Measurements from ENCODE around the gene FFAR3.
"Not testable (repeated sequence)": the region's sequence is repeated elsewhere in the genome, so short reads cannot be mapped to it uniquely, and the experiment has no call there.

Gene FFAR3

DNA sequence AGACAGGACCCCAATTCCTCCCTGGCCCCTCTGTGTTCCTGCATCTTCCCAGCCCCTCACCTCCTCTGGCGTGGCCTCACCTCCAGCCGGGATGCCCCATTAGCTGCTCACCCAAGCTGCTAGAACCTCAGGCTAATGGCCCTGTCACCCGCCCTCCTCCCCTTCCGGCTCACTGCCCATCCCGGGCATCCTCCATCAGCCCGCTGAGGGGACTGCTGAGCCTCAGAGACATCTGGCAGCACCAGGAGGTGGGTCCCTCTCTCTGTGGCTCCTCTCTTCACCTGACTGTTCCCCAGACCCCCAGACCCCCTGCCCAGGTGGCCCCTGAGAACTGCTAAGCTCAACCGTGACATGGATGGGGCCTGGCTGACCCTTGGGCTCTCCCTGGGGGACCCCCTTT is 7.7 kb upstream of the FFAR3 start:
- no peak for DNase-seq (ENCODE audit: low read depth, low spot score)

DNA sequence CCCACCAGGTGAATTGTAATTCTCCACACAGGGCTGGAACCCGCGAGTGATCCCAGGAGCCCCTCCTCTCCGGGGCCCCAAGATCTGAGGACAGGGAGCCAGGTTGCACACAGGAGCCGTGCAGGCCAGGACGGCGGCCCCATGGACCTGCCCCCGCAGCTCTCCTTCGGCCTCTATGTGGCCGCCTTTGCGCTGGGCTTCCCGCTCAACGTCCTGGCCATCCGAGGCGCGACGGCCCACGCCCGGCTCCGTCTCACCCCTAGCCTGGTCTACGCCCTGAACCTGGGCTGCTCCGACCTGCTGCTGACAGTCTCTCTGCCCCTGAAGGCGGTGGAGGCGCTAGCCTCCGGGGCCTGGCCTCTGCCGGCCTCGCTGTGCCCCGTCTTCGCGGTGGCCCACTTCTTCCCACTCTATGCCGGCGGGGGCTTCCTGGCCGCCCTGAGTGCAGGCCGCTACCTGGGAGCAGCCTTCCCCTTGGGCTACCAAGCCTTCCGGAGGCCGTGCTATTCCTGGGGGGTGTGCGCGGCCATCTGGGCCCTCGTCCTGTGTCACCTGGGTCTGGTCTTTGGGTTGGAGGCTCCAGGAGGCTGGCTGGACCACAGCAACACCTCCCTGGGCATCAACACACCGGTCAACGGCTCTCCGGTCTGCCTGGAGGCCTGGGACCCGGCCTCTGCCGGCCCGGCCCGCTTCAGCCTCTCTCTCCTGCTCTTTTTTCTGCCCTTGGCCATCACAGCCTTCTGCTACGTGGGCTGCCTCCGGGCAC is 6.7 kb upstream of the FFAR3 start:
- no peak for DNase-seq (ENCODE audit: low read depth, low spot score)

DNA sequence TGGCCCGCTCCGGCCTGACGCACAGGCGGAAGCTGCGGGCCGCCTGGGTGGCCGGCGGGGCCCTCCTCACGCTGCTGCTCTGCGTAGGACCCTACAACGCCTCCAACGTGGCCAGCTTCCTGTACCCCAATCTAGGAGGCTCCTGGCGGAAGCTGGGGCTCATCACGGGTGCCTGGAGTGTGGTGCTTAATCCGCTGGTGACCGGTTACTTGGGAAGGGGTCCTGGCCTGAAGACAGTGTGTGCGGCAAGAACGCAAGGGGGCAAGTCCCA is 6.1 kb upstream of the FFAR3 start:
- no peak for DNase-seq (ENCODE audit: low read depth, low spot score)

DNA sequence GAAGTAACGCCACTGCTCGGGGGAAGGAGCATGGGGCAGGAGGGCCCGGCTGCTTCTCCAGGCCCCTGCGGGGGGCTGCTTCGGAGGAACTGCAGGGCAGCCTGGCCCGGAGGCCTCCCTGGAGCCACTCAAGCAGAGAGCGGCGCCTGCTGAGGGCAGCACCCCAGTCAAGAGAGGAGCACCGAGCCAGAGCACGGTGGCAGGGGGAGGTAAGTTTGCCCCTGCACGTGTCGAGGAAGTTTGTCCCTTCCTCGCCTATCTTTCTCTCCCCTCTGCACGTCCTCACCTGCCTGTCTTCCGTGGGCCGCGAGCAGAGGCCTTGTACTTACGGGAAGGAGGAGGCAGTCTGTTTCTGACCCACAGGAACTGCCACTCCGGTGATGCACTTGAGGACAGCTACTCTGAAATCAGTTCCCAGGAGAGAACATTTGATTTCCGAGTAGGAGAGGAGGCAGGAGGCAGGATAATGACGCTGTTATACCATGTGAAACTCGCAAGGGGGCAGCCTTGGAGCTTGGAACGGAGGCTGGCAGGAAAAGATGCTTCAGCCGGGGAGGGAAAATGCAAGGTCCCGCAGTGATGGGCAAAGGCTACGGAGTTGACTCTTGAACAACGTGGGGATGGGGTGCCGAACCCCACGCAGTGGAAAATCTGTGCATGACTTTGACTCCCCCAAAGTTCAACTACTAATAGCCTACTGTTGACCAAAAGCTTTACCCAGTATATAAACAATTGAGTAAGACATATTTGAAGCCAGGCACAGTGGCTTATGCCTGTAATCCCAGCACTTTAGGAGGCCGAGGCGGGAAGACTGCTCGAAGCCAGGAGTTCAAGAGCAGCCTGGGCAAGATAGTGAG is 5.6 kb upstream of the FFAR3 start:
- DNase-seq (ENCODE audit: low read depth, low spot score) = peak; percentile 81

DNA sequence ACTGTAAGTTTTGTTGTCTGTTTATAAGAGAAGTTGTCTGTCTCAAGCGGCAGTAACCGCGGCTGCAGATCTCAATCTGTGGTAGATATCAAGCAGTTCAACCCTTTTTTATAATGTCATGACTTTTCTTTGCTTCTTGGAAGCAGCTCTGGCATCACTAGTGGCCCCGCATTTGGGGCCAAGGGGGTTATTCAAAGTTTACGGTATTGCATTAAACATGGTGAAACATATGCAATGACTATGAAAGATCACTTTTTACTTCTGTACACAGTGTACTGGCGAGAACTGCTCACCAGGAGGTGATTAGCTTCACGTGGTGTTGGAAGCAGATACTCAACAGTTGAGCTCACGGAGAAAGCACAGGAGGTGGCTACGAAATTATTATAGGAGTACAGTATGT is 4.6 kb upstream of the FFAR3 start:
- no peak for DNase-seq (ENCODE audit: low read depth, low spot score)

DNA sequence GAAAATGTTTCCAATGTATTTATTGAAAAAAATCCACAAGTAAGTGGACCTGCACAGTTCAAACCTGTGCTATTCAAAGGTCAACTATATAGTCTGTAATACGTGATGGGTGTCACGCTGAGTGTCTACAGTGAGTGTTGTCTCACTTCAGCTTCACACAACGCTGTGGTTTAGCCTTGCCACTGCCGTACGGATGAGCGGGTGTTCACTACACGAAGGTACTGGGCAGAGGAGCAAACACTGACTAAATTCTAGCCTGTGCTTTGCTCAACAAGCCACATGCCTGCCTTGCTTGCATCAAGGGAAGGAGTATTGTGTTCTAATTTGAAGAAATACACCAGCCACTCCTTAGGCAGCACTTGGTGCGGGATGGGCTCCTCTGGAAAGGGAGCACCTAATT is 3.4 kb upstream of the FFAR3 start:
- DNase-seq (ENCODE audit: low read depth, low spot score) = no peak

DNA sequence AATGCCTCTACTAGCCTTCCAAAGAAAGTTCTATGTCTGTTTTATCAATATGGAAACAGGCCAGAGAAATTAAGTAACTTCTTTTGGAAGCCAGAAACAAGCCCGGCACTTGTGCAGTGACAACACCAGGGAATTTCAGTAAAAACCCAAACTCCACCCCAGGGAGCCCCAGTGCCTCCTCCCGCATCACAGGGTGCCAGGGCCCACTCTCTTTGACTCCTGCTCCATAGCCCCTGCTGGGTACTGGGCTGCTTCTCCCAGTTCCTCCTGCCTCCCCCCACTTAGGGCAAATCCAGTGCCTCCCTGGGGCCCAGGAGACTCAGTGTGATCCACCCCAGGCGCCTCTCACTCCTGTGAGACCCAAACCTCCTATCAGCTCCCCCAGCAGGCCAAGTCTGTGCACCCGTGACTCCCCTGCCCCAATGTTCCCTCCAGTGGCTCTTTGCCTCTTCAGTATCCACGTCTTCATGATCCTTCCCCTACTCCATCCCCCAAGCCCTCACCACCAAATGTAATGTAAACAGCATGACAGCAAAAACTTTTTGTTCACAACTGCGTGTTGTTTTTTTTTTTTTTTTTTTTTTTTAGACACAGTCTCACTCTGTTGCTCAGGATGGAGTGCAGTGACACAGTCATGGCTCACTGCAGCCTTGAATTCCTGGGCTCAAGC is 2.3 kb upstream of the FFAR3 start:
- no peak for DNase-seq (ENCODE audit: low read depth, low spot score)

DNA sequence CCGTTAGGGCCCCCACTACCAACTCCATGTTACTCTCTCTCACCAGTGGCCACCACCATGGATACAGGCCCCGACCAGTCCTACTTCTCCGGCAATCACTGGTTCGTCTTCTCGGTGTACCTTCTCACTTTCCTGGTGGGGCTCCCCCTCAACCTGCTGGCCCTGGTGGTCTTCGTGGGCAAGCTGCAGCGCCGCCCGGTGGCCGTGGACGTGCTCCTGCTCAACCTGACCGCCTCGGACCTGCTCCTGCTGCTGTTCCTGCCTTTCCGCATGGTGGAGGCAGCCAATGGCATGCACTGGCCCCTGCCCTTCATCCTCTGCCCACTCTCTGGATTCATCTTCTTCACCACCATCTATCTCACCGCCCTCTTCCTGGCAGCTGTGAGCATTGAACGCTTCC is 574 bp downstream of the FFAR3 start:
- not testable (repeated sequence) for DNase-seq (ENCODE audit: low read depth, low spot score)

DNA sequence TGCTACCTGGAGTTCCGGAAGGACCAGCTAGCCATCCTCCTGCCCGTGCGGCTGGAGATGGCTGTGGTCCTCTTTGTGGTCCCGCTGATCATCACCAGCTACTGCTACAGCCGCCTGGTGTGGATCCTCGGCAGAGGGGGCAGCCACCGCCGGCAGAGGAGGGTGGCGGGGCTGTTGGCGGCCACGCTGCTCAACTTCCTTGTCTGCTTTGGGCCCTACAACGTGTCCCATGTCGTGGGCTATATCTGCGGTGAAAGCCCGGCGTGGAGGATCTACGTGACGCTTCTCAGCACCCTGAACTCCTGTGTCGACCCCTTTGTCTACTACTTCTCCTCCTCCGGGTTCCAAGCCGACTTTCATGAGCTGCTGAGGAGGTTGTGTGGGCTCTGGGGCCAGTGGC is 1.1 kb downstream of the FFAR3 start:
- DNase-seq (ENCODE audit: low read depth, low spot score) = not testable (repeated sequence)

DNA sequence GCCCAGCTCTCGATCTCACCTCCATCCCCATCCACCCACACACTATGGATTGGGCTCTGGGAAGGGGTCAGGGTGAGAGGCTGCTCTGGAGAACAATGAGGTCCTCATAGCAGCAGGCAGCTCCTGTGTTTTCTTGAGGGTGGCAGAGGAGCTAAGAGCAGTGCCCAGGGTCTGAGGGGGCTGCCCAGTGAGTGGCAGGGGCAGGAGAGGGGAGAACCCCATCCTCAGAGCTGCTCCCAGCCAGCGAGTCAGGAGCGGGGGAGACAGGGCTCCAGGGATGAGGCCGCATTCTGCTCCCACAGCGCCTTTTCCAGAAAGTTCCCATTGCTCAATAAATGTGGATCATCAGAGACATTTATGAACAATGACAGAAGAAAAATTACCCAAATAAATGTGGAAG is 1.8 kb downstream of the FFAR3 start:
- DNase-seq (ENCODE audit: low read depth, low spot score) = not testable (repeated sequence)

DNA sequence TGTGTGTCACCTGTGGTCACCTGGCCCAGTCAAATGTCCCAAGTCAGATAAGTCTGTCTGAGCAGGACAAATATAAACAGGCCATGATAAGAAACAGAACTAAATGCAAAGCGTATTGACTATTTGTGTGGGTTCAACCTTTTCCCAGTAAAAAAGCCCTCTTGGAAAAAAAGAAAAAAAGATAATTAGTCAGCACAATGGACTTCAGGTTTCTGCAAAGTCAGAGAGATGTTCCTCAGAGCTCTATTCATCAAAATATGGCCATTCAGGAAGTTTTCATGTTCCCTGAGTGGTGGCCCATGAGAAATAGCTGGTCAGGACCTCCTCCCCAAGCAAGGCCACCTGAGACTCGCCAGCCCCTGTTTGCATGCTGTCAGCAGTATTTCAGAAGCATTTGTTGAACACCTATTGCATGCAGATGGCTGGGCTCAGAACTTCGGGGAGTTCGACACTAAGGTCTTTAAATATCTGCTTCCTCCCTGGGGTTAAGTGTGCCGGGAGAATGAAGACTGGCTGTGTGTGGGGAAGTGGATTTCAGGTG is 2.7 kb downstream of the FFAR3 start:
- no peak for DNase-seq (ENCODE audit: low read depth, low spot score)

DNA sequence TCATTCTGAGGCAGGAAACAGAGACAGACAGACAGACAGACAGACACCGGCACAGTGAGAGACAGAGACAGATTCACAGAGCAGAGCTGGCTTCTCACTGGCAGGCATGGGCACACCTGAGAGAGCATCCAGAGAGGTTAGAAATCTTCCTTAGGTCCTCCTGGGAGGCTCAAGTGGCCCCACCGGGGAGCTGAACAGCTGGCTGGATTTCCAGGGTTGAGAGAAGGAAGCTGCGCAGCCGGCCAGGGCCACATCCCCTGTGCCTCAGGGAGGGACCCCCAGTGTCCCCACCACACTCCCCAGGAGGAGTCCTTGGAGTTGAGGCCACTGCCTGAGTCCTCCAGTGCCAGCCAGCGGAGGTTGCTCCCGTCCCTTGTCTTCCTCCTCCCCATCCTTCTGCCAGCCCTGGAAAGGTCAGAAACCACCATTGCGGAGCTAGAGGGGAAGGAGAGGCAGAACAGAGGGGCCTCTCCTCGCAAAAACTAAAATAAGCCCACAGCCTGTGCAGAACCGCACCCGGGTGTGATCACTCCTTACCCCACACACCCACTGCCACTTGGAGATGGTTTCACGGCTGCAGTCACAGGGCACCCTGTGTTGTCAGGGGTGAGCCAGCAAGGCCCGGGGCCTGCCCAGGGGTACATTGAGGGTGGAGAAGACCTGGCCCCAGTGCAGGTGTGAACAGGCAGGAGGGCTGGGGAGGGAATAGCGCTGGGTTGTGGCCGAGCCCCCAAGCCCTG is 4.2 kb downstream of the FFAR3 start:
- no peak for DNase-seq (ENCODE audit: low read depth, low spot score)

DNA sequence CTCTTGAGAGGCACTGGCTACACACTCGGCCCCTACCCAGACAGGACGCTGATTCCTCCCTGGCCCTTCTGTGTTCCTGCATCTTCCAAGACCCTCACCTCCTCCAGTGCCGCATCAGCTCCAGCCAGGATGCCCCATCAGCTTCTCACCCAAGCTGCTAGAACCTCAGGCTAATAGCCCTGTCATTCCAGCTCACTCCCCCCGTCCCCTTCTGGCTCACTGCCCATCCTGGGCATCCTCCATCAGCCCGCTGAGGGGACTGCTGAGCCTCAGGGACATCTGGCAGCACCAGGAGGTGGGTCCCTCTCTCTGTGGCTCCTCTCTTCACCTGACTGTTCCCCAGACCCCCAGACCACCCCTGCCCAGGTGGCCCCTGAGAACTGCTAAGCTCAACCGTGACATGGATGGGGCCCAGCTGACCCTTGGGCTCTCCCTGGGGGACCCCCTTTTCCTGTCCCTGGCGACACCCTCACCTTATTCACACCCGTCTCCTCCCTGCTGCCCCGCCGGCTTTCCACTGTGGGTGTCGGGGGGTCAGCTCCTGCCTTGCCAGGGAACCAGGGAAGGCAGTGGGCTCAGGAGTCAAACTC is 4.8 kb downstream of the FFAR3 start:
- DNase-seq (ENCODE audit: low read depth, low spot score) = no peak

DNA sequence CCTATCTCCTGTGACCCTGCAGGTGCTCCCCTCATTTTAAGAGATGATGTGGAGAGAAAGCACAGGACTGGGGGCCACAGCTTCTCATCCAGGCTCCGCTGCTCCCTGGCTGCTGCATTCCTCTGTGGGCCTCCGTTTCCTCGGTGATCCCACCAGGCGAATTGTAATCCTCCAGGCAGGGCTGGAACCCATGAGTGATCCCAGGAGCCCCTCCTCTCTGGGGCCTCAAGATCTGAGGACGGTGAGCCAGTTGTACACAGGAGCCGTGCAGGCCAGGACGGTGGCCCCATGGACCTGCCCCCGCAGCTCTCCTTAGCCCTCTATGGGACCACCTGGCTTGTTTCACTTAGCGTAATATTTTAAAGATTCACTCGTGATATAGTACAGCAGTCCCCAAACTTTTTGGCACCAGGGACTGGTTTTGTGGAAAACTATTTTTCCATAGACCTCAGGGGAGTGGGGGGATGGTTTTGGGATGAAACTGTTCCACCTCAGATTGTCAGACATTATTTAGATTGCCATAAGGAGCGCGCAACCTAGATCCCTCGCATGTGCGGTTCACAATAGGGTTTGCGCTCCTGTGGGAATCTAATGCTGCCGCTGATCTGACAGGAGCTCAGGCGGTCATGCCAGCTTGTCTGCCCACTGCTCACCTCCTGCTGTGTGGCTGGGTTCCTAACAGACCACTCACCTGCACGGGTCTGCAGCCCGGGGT is 5.6 kb downstream of the FFAR3 start:
- no peak for DNase-seq (ENCODE audit: low read depth, low spot score)

DNA sequence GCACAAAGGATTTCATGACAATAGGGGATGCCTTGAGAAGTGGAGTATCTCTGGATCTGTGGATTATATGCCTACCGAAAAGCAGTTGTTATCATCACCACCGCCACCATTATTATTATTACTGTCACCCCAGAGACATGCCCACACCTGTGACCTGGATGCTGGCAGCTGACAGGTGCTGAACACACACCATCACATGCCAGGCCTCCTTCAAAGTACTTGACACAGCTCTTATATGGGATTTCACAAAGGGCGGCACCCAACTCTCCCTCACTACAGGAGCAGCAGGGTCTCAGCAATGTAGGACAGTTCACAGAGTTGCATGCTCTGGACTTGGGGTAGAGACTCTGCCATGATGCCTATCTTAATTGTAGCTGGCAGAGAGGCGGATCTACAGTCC is 7.0 kb downstream of the FFAR3 start:
- DNase-seq (ENCODE audit: low read depth, low spot score) = no peak

DNA sequence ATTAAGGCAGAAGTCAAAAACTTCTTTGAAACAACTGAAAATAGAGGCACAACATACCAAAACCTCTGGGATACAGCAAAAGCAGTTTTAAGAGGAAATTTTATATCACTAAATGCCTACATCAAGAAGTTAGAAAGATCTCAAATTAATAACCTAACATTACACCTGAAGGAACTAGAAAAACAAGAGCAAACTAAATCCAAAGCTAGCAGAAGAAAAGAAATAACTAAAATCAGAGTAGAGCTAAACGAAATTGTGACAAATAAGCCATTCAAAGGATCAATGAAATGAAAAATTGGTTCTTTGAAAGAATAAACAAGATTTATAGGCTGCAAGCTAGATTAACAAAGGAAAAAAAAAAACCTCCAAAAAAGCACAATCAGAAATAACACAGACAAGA is 10.1 kb downstream of the FFAR3 start:
- no peak for DNase-seq (ENCODE audit: low read depth, low spot score)

DNA sequence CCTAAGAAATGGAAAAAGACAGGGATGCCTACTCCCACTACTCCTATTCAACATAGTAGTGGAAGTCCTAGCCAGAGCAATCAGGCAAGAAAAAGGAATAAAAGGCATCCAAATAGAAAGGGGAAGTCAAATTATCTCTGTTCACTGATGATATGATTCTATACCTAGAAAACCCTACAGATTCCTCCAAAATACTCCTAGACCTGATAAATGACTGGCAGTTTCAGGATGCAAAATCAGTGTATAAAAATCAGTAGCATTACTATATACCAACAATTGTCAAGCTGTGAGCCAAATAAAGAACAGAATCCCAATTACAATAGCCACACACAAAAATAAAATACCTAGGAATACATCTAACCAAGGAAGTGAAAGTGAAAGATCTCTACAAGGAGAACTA is 11.3 kb downstream of the FFAR3 start:
- no peak for DNase-seq (ENCODE audit: low read depth, low spot score)

DNA sequence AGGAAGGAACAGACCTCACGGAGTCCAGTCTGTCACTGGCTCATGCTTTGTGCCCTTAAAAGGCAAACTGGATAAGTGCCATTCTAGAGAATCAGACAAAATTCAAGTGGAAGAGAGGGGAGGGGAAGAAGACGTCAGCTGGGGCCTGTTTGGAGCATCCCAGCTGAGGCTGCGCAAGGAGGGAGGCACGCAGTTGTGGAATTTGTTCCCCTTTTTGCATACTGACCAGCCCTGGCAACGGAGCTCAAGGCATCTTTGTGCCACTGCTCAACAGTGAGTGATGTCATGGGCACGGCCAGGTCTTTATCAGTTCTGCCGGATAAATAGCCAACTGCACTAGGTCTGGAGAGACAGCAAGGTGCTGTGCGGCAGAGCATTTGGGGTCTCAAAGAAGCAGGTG is 12.5 kb downstream of the FFAR3 start, which contains the start of gene GPR42:
Gene GPR42, plus strand, starts transcription at position 347 of the 400 bp plus-strand sequence. CDS start 292 bp downstream, outside the sequence.
- no peak for DNase-seq (ENCODE audit: low read depth, low spot score)

DNA sequence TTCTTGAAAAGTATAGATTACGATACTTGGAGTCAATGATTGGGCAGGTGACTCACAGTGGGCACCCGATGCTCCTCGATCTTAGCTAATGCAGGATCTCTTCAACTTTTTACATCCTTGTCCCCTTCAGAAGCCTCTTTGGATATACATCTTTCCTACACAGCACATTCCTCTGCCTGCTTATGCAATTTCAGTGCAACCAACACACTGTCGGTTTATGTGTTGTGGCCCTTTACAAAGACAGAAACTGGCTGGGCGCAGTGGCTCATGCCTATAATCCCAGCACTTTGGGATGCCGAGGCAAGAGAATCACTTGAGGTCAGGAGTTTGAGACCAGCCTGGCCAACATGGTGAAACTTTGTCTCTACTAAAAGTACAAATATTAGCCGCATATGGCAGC is 15.2 kb downstream of the FFAR3 start:
- DNase-seq (ENCODE audit: low read depth, low spot score) = no peak

DNA sequence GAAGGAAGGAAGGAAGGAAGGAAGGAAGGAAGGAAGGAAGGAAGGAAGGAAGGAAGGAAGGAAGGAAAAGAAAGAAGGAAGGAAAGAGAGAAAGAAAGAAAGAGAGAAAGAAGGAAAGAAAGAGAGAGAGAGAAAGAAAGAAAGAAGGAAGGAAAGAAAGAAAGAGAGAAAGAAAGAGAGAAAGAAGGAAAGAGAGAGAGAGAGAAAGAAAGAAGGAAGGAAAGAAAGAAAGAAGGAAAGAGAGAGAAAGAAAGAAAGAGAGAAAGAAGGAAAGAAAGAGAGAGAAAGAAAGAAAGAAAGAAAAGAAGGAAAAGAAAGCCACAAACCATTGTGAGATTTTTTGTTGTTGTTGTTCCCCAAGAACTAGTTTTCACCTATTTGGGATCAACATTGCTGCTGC is 15.8 kb downstream of the FFAR3 start:
- not testable (repeated sequence) for DNase-seq (ENCODE audit: low read depth, low spot score)
